Body of pancreas (tissue), 4 donors: ENCODE data around the gene ZDHHC21.

Experiments
- CTCF ChIP-seq, 7 experiments: fragments of 450-650 bp in 4 of 7; fragments of 200-600 bp in 3 of 7; sonication (generic) in 3 of 7; IDR thresholded peaks; one replicate each; pipeline ENCODE4 v1.5.1; 2016 to 2019; ENCODE audit warnings: antibody characterized with exemption in 7 of 7
- POLR2A ChIP-seq, 3 donors: fragments of 450-650 bp; IDR thresholded peaks; one replicate each; pipeline ENCODE4 v1.6.1; 2016; ENCODE audit warnings: antibody characterized with exemption in 3 of 3, mild to moderate bottlenecking in 2 of 3

DNA sequence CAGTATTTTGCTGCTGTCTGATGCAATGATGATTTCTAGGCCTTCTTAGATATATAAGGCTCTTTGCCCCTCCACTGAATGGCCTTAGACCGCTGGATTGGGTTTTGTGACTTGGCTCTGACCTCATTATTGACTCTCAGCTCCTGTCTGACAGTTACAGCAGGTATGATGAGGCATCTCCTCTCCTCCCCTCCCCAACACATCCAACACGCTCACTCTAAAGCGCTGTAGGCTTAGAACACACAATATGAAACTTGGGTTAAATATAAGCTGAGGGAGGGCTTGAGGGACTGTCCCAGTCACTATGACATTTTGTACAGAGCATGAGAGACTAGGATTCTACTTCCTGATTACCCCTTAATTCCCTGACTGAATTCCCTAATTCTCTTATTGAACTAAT lies 48.1 kb upstream of the ZDHHC21 start:
- no peak for TF ChIP-seq CTCF (IDR thresholded peaks at IDR 0.05)
- no peak for TF ChIP-seq POLR2A (IDR thresholded peaks at IDR 0.05)
